22Rv1 (cell line): Measurements from ENCODE around the gene TRAF3.

Experiments
- H3K27ac ChIP-seq: fragments of 450-650 bp; 2 replicates; pipeline ENCODE4 v1.5.1; 2017
- CTCF ChIP-seq: fragments of 450-650 bp; IDR thresholded peaks from 2 replicates; pipeline ENCODE4 v1.5.1; 2017; ENCODE audit warnings: mild to moderate bottlenecking
- ZFX ChIP-seq: fragments of 450-650 bp; IDR thresholded peaks from 2 replicates; pipeline ENCODE4 v1.6.1; 2017; ENCODE audit warnings: antibody characterized with exemption, borderline replicate concordance

Gene TRAF3

DNA sequence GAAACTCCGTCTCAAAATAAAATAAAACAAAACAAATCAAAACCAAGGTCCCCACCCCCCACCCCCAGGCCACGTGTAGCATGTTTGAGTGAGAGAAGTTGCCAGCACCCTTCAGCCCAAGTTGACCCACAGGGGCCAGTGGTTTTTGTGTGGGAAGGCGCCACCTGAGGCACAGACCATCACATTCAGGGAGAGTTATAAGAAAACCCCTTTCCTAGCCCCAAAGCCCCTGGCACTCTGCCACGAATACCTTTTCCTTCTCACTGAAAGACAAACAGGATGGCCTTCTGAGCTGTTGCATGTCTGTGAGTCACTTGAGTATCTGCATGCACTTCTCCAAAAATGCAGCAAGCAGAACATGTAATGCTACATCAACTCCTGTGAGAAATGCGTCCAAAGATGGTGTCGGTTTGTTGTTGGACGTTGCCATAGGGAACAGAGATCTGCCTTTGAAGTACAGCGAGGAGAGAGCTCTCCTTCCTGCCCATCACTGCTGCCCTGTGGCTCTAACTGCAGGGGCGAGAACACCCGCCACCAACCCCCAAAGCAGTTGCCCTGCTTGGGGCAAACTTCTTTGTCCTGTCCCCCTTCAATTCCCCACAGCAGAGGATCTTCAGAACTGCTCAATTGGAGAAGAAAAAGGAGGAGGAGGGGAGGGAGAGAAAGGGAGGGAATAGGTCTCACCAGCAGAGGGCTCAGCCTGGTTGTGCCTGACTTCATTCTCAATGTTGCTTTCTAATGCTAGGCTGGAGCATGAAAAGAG lies 2.7 kb upstream of the TRAF3 start:
- no peak overlapping the region for H3K27ac ChIP-seq
- no peak for TF ChIP-seq ZFX
- peak; percentile 81 for TF ChIP-seq CTCF

DNA sequence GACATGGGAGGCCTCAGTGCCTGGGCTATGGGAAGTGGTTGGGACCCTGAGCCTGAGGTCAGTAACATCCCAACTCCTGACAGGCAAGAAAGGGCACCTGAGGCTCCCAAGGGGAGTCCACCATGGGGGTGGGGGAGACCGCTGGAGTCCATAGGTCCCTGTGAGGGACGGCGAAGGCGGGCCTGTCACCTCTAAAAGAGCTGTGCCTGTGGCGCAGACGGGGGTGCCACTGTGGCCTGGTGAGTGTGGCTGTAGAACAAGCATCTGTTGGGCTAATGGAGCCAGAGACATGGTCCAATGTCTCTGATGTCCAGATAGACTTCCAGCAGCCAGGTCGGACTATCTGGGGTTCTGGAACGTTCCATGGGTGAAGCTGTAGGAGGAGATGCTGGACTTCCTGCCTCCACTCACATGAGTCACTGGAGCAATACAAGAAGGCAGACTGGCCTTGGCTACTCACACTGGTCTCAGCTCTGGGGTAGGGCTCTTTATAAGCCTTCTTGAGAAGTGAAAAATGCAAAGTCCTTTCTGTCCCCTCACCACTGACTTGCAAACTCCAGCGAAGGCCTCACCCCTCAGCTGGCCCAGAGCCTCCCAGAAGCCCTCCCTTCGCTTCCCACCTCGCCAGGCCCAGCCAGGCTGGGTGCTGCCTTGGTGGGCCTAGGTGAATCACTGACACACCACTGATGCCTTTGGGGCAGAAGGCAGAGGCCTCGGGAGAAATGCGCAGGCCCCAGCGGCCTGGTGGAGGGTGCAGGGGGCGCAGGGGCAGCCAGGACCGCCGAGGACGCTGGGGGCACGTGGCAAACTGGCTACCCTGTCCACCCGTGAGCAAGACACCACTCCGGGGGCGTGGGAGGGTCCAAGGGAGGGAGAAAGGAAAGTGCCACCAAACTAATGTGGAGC lies 1.1 kb upstream of the TRAF3 start:
- no peak for TF ChIP-seq CTCF
- no peak for TF ChIP-seq ZFX
- peak overlapping the region; percentile 53 for H3K27ac ChIP-seq

DNA sequence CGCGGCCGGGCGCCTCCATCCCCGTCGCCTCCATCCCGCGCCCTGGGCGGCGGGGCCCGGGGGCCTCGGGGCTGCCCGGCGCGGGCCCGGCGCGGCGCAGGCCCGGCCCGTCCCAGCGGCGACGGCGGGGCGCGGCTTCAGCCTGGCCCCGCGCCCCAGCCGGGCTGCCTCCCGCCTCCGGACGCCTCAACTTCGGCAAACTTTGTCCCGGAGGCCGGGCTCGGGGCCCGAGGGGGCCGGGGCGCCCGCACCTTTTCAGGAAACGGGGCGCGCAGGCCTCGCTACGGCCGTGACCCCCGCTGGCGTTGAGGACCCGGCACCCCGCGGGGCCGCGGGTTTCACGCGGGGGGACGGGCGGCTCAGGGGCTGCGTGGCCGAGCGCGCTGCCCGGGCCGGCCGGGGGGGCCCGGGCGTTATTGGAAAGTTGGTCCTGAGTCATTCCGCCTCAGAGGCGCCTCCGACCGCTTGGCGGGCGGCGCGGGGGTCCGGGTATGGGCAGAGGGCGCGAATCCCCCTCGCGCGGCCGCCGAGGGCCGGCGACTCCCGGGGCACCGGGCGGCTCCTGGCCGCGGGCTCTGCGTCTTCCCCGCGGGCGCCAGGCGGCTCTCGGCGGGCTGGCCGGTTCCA lies 575 bp downstream of the TRAF3 start:
- TF ChIP-seq CTCF = no peak
- no peak for TF ChIP-seq ZFX
- peak overlapping the region; percentile 53 for H3K27ac ChIP-seq

DNA sequence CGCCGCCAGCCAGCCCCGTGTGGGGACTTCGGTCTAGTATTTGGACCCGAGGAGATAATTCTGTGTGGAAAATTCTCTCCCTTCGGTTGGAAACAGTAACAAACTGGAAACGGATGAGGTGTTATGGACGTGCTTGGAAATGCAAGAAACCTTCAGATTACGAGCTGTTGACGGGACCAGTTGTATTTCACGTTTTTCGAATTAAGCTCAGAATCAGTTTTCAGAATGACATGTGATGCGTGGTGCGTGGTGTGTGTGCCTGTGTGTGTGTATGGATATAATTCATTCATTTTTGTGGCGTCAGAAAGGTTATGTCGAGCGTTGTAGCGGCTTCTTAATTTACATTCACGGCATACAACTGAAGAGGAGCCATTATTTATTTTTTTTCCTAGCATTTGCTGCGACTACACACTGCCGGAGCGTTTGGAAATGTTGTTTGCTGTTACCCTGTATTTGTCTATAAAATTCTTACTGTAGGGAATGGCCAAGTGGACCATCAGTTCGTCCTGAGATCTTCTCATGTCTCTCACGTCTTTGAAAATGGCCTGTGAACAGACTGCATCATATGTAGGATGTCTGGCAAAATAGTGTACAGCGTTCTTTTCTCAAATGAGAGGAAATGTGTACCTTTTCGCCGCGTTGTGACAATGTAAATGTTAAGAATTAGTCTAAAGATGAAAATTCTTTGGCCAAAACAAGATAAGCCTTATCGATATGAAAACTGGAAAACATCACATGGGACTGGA lies 1.3 kb downstream of the TRAF3 start:
- no peak for TF ChIP-seq CTCF
- no peak for TF ChIP-seq ZFX
- no peak overlapping the region for H3K27ac ChIP-seq

- no peak overlapping the region for H3K27ac ChIP-seq
- TF ChIP-seq CTCF (no peak), ZFX (no peak)
Observed at GRCh38 chr14:102779084-102779462, 1.8 kb downstream of the TRAF3 start.

DNA sequence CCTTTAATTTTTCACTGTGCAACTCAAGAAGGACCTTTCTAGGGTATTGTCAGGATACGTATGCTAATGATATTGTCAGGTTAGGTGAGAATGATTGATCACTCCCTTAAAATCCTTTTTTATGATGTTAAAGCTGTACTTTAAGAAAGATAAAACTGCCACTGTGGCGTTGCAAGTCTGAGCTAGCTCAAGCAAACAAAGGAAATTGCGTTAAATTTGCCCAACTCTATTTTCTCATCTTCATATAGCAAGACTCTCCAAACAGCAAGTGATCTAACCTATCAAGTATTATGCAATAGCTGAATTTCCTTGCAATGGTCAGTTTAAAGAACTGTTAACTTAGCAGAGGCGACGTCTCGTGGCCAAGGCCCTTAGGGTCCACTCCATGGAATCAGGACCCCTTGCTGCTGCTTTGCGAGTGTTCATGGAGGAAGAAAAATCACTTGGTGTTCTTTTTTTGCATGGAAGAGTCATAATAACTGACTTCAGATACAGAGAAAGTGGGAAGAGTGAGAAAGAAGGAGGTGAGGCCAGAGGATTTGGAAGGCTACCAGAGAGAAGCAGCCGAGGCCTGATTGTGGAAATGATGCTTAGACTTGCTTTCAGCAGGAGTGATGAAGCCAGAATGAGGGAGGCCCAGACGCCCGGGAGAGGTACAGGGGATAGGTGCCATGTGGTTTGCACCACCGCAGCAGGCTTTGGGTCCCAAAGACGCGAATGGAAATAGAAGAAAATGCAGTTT lies 2.5 kb downstream of the TRAF3 start:
- no peak overlapping the region for H3K27ac ChIP-seq
- no peak for TF ChIP-seq ZFX
- no peak for TF ChIP-seq CTCF
